GM11168 (cell line): ENCODE measurements around the gene LRRC8E.

Experiments used
- in situ Hi-C: fragments of 300-500 bp; cut with MboI; formaldehyde crosslinking; loops from one replicate; pipeline ENCODE4 v1.12.0; 2022; ENCODE audit warnings: low sequenced_read_pairs; ENCODE audit not compliant: unreplicated experiment

LRRC8E gene

GRCh38 chr19:7865262-7865911 lies 22.9 kb upstream of the LRRC8E start:
- in situ Hi-C loops: no loop called here

DNA sequence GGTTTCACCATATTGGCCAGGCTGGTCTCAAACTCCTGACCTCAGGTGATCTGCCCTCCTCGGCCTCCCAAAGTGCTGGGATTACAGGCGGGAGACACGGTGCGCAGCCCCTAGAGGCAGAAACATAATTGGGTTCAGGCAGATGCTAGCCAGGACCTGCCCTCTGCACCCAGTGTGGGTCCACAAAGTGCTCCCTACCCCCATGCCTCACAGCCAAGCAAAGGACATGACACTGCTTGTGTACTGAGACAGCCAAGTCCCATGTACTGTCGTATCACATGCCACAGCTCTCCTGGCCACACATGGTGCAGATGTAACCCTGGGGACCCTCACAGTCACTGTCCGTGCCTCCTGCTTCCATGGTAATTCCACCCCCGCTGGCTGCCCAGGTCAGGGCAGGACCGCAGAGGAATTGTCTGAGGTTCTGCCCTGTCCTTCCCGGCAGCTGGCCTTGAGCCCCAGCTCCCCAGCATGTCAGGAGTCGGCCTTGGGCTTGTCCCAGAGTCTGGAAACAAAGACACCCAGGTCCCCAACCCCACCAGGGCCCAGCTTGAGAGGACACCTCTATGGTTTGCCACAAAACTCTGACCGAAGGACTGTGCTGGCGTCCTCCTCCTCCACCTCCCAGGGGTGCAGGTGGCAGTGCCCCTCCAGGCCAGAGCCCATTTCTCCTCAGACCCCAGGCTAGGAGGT lies 21.8 kb upstream of the LRRC8E start:
- in situ Hi-C loops: no loop called here

DNA sequence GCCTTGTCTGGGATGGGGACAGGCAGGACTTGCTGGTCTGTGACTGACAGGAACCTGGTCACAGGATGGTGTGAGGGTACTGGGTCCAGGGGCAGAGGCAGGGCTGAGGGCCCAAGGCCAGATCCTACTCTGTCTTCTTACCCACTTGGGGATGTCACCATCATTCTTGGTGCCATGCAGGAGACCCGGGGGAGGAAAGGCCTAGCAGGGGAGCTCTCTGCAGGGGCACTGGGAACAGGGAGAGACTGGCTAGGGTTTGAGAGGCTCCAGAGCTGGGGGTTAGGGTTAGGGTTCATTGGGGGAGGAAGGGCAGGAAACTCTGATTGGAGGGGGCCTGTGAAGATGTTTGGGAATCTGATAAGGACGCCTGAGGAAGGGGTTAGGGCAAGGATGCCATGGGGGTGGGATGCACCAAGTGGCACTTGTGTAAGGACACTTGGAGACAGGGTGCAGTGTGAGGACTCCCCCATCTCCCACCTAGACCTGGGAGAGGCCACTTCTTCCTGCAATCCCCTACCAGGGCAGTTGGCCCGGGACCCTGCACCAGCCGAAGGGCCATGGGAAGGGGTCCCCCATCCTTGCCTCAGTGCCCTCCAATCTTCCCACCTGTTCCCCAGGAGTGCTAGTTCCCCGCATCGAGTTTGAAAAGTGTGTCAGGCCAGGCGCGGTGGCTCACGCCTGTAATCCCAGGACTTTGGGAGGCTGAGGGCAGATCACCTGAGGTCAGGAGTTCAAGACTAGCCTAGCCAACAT lies 21.0 kb upstream of the LRRC8E start:
- in situ Hi-C loops: no loop called here

- in situ Hi-C loops: no loop called here
Measured at GRCh38 chr19:7868326-7868670, 20.0 kb upstream of the LRRC8E start.

GRCh38 chr19:7868671-7869452 lies 19.4 kb upstream of the LRRC8E start:
- in situ Hi-C loops: no loop called here

GRCh38 chr19:7869453-7869909 lies 18.8 kb upstream of the LRRC8E start:
- in situ Hi-C loops: no loop called here

DNA sequence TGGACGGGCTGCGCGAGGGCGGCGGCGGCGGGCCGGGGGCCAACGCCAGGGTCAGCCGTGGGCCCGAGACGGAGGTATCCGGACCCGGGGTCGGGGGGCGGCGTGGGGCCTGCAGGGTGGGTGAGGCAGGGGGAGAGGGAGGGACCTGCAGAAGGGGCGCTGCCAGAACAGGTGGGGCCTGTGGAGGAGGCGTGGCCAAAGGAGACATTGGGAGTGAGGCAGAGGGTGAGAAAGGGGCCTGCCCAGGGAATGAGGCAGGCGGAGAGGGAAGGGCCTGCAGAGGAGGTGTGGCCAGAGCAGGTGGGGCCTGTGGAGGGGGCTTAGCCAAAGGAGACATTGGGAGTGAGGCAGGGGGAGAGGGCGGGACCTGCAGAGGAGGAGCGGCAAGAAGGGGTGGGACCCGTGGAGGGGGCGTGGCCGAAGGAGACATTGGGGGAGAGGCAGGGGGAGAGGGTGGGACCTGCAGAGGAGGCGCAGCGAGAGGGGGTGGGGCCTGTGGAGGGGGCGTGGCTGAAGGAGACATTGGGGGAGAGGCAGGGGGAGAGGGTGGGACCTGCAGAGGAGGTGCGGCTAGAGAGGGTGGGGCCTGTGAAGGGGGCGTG lies 18.3 kb upstream of the LRRC8E start:
- in situ Hi-C loops: no loop called here

DNA sequence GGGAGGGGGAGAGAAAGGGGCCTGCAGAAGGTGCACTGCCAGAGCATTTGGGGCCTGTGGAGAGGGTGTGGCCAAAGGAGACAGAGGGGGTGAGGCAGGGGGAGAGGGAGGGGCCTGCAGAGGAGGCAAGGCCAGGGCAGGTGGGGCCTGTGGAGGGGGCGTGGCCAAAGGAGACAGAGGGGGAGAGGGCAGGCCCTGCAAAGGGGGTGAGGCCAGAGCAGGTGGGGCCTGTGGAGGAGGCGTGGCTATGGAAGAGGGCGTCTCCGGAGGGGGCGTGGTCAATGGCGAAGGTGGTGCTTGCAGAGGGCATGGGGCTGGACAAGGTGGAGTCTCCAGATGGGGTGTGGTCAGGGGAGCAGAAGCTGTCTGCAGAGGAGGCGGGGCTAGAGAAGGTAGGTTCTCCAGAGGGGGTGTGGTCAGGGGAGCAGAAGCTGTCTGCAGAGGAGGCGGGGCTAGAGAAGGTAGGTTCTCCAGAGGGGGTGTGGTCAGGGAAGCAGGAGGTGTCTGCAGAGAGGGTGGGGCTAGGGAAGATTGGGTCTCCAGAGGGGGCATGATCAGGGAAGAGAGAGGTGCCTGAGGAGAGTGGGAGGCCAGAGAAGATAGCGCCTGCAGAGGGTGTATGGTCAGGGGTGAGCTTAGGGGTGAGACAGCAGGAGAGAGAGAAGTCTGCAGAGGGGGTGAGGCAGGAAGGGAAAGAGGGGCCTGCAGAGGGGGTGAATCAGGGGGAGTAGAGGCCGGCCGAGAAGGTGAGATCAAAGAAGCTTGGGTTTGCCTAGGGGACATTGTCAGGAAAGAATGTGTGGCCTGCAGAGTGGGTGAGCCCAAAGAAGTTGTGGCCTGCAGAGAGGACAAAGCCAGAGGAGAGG lies 17.5 kb upstream of the LRRC8E start:
- in situ Hi-C loops: no loop called here

DNA sequence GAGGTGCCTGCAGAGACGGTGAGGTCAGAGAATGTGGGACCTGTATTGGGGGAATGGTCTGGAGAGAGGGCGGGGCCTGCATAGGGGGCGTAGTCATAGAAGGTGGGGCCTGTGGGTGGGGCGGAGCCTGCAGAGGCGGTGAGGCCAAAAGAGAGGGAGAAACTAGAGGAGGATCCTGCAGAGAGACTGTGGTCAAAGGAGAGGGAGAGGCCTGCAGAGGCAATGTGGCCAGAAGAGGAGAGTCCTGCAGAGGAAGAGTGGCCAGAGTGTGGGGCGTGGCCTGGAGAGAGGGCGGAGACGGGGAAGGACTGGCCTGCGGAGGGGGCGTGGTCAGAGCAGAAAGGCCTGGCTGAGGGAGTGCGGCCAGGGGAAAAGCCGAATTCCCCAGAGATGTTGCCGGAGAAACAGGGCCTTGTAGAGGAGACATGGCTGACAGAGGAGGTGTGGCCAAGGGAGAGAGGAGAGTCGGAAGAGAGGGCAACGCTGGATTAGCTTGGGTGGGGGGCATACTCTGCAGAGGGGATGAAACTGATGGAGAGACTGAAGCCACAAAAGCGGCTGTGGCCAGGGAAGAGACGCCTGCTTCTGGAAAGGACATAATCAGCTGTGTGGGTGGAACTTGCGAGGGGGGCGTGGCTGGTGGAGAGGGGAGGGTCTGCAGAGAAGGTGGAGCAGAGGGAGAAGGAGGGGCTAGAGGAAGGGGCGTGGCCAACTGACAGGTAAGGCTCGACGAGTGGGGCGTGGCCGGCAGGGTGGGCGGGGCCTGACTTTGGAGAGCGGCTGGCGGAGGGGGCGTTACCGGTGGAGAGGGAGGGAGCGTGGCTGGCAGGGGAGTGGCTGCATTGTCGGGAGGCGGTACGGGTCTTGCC lies 16.6 kb upstream of the LRRC8E start:
- in situ Hi-C loops: no loop called here

- in situ Hi-C loops: no loop called here
Measured at GRCh38 chr19:7872306-7873204, 15.8 kb upstream of the LRRC8E start.

- in situ Hi-C loops: no loop called here
Measured at GRCh38 chr19:7873304-7874075, 14.8 kb upstream of the LRRC8E start.

- in situ Hi-C loops: no loop called here
Measured at GRCh38 chr19:7874076-7874896, 14.0 kb upstream of the LRRC8E start, which contains the start of gene PRR36. Gene PRR36 (minus strand): TSS chr19:7874390. CDS start chr19:7873689, 701 bp downstream.

DNA sequence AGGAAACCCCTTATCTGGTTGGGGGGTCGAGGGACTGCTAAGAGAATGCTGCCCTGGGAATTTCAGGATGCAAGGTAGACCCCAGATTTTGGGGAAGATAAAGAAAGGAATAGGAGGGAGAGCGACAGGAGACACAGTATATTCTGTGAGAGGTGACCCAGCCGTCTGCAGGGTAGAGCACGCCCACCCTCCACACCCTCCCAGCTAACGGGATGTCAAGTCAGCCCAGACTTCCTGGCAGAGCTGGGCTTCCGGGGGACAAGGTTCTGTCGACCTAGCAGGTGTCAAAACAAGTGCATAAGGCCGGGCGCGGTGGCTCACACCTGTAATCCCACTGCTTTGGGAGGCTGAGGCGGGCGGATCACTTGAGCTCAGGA lies 13.4 kb upstream of the LRRC8E start:
- in situ Hi-C loops: no loop called here

DNA sequence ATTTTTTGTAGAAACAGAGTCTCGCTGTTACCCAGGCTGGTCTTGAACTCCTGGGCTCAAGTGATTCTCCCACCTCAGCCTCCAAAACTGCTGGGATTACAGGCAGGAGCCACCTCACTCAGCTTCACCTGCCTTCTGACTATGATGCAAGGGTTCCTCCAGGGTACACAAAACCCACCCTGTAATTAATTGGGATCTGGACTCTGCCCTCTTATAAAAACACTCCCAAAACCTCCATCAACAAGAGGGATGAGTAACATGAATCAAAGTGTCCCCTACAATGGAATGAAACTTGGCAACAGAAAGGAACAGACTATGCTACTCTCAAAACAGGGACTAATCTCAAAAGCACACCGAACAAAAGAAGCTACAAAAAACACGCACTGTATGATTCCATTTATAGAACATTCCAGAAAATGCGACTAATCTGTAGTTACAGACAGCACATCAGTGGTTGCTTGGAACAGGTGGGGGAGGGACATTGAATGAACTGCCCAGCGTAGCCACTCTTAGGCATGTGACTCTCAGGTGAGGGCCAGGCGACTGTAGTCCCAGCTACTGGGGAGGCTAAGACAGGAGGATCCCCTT lies 11.0 kb upstream of the LRRC8E start:
- in situ Hi-C loops: no loop called here

DNA sequence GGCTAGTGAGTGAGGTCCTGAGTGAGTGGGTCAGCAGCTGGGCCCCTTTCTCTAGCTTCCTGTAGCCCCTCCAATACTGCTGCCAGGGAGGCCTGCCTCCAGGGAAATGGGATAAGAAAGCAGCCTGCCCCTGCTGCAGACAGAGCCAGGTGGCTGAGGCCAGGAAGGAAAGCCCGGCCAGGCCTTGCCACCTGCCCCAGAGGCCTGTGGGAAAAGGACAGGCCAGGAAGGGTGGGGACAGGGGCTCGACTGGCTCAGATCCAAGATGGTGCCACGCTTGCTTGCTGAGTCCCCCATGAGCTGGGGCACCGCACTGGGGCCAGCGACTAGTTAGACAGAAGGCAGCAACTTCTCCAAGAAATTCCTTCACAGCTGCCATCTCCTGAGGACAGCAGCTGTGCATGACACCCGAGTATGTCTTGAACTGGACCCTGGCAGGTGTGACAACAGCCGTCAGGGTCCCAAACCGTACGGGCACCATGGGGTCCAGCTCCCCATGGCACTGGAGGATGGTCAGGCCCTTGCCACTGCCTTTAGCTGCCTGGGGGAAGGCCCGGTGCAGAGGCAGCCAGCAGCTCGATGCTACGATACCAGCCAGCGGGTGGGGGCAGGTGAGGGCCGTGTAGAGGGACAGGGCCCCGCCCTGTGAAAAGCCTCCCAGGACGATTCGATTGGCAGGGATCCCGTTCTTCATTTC lies 9.1 kb upstream of the LRRC8E start:
- in situ Hi-C loops: no loop called here
